Epithelial cell of proximal tubule (primary cell): ENCODE measurements around the gene ZNF3. TPM values are rescaled to one million over a fixed set of nuclear protein-coding genes. Genes with fewer than 3 reads are reported as not detected.

Experiments used
- DNase-seq: peaks from one replicate; pipeline ENCODE4 v3.0.0-alpha.2; 2011; ENCODE audit warnings: low read depth
- H3K4me3 ChIP-seq: 2 replicates; pipeline ENCODE4 v1.5.1; 2011; ENCODE audit warnings: low read depth, mild to moderate bottlenecking, low read length
- total RNA-seq: library from RNA; depleted of rRNA; stranded (reverse); fragments of >200 nt; gene quantifications from 2 replicates; pipeline ENCODE4 v1.2.3, GENCODE V29; 2015
- TF ChIP-seq, protein P1 (sequence below): conservative IDR thresholded peaks from 2 replicates; pipeline ENCODE4 v1.5.1; 2012; ENCODE audit warnings: low read depth, mild to moderate bottlenecking, low read length

The ZNF3 gene
- total RNA-seq, 1 donor from 2014 or later: 20.3 TPM

DNA sequence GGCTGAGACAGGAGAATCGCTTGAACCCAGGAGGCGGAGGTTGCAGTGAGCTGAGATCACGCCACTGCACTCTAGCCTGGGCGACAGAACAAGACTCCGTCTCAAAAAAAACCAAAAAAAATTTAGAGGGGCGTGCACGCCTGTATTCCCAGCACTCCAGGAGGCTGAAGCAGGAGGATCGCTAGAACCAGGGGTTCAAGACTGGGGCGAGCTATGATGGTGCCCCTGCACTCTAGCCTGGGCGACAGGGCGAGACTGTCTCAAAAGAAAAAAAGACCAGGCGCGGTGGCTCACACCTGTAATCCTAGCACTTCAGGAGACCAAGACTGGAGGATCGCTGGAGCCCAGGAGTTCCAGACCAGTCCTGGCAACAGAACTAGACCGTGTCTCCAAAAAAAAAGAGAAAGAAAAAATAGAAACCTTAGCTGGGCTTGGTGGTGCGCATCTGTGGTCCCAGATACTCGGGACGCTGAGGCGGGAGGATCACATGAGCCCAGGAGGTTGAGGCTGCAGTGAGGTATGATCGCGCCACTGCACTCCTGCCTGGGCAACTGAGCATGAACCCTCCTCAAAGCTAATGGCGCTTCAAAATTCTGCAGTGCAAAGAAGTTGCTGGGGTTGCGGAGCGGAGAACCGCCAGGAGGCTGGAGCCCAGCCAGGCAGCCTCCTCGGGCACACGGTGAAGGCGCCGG lies 44.9 kb upstream of the ZNF3 start:
- H3K4me3 ChIP-seq: peak overlapping the region; percentile 94

DNA sequence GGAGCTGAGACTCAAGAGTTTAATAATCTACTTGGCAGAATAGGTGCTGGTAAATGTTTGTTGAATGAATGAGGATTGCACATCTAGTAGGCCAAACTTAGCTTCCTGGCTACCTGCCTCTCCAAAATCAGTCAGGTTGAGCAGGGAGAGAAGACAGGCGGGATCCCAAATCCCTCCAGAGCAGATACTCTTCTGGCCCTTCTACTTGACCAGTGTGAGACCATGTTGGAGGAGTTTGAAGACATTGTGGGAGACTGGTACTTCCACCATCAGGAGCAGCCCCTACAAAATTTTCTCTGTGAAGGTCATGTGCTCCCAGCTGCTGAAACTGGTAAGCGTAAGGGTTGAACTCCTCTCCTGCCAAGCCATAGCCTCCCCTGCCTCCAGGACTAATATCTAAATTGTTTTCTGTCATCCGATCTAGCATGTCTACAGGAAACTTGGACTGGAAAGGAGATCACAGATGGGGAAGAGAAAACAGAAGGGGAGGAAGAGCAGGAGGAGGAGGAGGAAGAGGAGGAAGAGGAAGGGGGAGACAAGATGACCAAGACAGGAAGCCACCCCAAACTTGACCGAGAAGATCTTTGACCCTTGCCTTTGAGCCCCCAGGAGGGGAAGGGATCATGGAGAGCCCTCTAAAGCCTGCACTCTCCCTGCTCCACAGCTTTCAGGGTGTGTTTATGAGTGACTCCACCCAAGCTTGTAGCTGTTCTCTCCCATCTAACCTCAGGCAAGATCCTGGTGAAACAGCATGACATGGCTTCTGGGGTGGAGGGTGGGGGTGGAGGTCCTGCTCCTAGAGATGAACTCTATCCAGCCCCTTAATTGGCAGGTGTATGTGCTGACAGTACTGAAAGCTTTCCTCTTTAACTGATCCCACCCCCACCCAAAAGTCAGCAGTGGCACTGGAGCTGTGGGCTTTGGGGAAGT lies 43.0 kb upstream of the ZNF3 start:
- no peak overlapping the region for H3K4me3 ChIP-seq
- TF ChIP-seq, protein P1, sequence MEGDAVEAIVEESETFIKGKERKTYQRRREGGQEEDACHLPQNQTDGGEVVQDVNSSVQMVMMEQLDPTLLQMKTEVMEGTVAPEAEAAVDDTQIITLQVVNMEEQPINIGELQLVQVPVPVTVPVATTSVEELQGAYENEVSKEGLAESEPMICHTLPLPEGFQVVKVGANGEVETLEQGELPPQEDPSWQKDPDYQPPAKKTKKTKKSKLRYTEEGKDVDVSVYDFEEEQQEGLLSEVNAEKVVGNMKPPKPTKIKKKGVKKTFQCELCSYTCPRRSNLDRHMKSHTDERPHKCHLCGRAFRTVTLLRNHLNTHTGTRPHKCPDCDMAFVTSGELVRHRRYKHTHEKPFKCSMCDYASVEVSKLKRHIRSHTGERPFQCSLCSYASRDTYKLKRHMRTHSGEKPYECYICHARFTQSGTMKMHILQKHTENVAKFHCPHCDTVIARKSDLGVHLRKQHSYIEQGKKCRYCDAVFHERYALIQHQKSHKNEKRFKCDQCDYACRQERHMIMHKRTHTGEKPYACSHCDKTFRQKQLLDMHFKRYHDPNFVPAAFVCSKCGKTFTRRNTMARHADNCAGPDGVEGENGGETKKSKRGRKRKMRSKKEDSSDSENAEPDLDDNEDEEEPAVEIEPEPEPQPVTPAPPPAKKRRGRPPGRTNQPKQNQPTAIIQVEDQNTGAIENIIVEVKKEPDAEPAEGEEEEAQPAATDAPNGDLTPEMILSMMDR: no peak
- no peak for DNase-seq

More for the DNA sequence above, 44.9 kb upstream of the ZNF3 start:
- DNase-seq: peak; percentile 19
- TF ChIP-seq, protein P1: peak; percentile 7

DNA sequence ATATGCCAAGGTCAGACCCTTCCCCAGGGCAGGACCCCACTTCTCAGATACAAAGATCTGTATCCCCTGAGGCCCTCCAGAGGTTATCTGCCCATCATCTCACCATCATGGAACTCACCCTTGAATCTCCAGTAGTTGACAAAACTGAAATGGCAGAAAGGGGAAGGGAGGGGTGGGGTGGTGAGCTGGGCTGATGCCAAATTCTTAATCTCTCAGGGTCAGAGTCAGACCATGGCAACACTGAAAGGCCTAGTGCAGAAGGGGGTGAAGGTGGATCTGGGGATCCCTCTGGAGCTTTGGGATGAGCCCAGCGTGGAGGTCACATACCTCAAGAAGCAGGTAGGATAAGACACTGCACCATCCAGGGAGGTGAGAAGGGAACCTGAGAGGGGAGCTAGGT lies 41.0 kb upstream of the ZNF3 start:
- TF ChIP-seq, protein P1: no peak
- H3K4me3 ChIP-seq: no peak overlapping the region
- DNase-seq: no peak

DNA sequence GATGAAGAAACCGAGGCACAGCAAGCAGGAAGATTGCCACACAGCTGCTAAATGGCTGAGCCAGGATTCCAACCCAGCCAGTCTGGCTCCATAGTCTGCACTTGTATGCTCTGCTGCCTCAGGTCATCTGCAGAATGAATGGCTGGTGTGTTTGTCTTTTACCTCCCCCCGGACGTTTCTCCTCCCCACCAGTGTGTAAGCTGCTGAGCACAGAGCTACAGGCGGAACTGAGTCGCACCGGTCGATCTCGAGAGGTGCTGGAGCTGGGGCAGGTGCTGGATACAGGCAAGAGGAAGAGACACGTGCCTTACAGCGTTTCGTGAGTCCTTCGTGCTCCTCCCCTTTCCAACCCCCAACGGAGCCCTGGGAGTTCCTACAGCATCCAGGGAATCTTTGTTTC lies 40.5 kb upstream of the ZNF3 start:
- TF ChIP-seq, protein P1: no peak
- H3K4me3 ChIP-seq: no peak overlapping the region
- no peak for DNase-seq

DNA sequence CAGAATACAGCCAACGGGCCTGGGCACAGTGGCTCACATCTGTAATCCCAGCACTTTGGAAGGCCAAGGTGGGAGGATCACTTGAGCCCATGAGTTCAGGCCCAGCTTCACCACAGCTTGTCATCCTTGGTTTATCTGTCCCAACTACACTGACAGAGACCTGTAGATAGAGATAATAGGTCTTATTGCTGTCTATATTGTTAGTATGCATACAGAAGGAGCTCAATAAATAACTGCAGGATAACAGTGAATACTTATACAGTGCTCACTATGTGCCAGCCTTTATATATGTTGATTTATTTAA lies 39.2 kb upstream of the ZNF3 start:
- TF ChIP-seq, protein P1: no peak
- no peak for DNase-seq
- peak overlapping the region; percentile 100 for H3K4me3 ChIP-seq

DNA sequence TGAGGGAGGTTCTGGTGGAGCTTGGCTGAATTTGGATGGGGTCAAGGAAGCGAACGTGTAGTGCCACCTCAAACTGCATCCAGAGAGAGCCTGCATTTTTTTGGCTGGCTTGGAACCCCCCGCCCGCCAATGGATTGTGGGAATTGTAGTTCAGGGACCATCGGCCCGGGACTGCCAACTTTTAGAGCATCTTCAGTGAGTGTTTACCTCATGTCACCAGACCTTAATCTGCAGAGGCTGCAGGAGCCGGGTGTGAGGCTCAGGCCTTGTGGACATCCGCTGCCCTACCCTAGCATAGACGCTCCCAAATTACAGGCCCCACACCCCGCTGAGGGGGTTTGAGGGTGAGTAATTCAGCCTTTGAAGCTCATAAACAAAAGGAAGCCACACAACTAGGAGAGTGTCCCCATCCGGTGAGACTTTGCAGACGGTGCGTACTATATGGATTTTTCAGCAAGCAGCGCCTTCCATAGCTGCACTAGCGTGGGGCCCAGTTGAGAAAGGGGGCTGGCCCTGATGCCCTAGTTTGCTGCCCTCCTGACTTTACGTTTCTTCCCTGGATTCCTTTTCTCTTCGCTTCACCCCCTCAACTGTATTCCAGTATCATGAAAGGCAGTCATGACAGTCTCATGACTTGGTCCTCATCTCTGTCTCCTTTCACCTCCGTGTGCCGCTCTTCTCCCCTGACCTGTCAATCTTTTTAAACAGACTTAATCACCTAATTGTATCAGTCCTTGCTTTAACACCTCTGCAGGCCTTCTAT lies 38.6 kb upstream of the ZNF3 start:
- H3K4me3 ChIP-seq: peak overlapping the region; percentile 100
- TF ChIP-seq, protein P1: no peak
- DNase-seq: no peak
